Erythroblast (primary cell): Measurements from ENCODE around the gene PTPN1.

Experiments
- GATA1 ChIP-seq: IDR thresholded peaks from 2 replicates; pipeline ENCODE4 v1.6.1; 2011; ENCODE audit warnings: low read depth, mild to moderate bottlenecking, control low read depth, low read length, moderate library complexity
- POLR2A ChIP-seq: IDR thresholded peaks from 2 replicates; pipeline ENCODE4 v1.6.1; 2011; ENCODE audit warnings: mild to moderate bottlenecking, low read length

- no peak for TF ChIP-seq POLR2A
- TF ChIP-seq GATA1, result no peak
Measured at GRCh38 chr20:50558483-50558925, 48.3 kb downstream of the PTPN1 start.
